CD4-positive, alpha-beta memory T cell (primary cell): ENCODE data around the gene SCFD2. TPM values are rescaled to one million over a fixed set of nuclear protein-coding genes. Genes with fewer than 3 reads are reported as not detected.
"Not testable (repeated sequence)": the region's sequence is repeated elsewhere in the genome, so short reads cannot be mapped to it uniquely, and the experiment has no call there.

ENCODE experiments used
- CTCF ChIA-PET: fragments of 350-600 bp; sonication (Branson Sonifier 250); formaldehyde crosslinking; loops from one replicate; lab custom pipeline; 2021; ENCODE audit warnings: inconsistent platforms; ENCODE audit not compliant: partially characterized antibody; lab: Charles Lee
- POLR2A ChIA-PET: fragments of 350-600 bp; sonication (Branson Sonifier 250); formaldehyde crosslinking; loops from one replicate; lab custom pipeline; 2021; ENCODE audit not compliant: partially characterized antibody; lab: Charles Lee
- DNase-seq, 5 donors: peaks; one replicate each; pipeline versions ENCODE4 v3.0.0 to v3.0.0-alpha.2; 2020 to 2022; ENCODE audit warnings: mixed read lengths in 1 of 5
- H3K27ac ChIP-seq: one replicate; pipeline ENCODE4 v1.7.0; 2013; ENCODE audit warnings: low read depth, low read length
- H3K27me3 ChIP-seq: 2 replicates; pipeline ENCODE4 v1.7.0; 2013; ENCODE audit warnings: mild to moderate bottlenecking, low read length, moderate library complexity; ENCODE audit not compliant: insufficient read depth
- H3K36me3 ChIP-seq: 2 replicates; pipeline ENCODE4 v1.7.0; 2013; ENCODE audit warnings: mild to moderate bottlenecking, low read length, moderate library complexity; ENCODE audit not compliant: insufficient read depth
- H3K4me1 ChIP-seq: 2 replicates; pipeline ENCODE4 v1.7.0; 2013; ENCODE audit warnings: mild to moderate bottlenecking, low read length, moderate library complexity; ENCODE audit not compliant: insufficient read depth
- H3K4me3 ChIP-seq, 2 donors: one replicate each; pipeline ENCODE4 v1.7.0; 2013; ENCODE audit warnings: low read length in 2 of 2, mild to moderate bottlenecking in 1 of 2
- H3K9me3 ChIP-seq, 2 donors: one replicate each; pipeline ENCODE4 v1.7.0; 2013; ENCODE audit warnings: low read length in 2 of 2, control low read depth in 1 of 2; ENCODE audit not compliant: control insufficient read depth in 1 of 2
- H3K27ac Mint-ChIP-seq, 7 donors: one replicate each; pipeline ENCODE4 v1.8.0; 2020 to 2021; ENCODE audit warnings: mixed read lengths in 7 of 7, mild to moderate bottlenecking in 6 of 7, inconsistent platforms in 3 of 7, moderate library complexity in 3 of 7
- H3K27me3 Mint-ChIP-seq, 2 donors: one replicate each; pipeline ENCODE4 v1.8.0; 2020 to 2021; ENCODE audit warnings: mixed read lengths in 2 of 2
- H3K36me3 Mint-ChIP-seq, 2 donors: one replicate each; pipeline ENCODE4 v1.8.0; 2020 to 2021; ENCODE audit warnings: mixed read lengths in 2 of 2, inconsistent platforms in 1 of 2, mild to moderate bottlenecking in 1 of 2
- H3K4me1 Mint-ChIP-seq, 4 donors: one replicate each; pipeline ENCODE4 v1.8.0; 2020 to 2021; ENCODE audit warnings: mixed read lengths in 4 of 4, mild to moderate bottlenecking in 1 of 4
- H3K4me3 Mint-ChIP-seq, 8 donors: one replicate each; pipeline ENCODE4 v1.8.0; 2020 to 2021; ENCODE audit warnings: mixed read lengths in 8 of 8, mild to moderate bottlenecking in 7 of 8, moderate library complexity in 6 of 8, inconsistent platforms in 3 of 8
- H3K9me3 Mint-ChIP-seq, 8 donors: one replicate each; pipeline ENCODE4 v1.8.0; 2020 to 2021; ENCODE audit warnings: mixed read lengths in 8 of 8, mild to moderate bottlenecking in 5 of 8, inconsistent platforms in 3 of 8, moderate library complexity in 1 of 8
- intact Hi-C: fragments of 100-400 bp; cut with micrococcal nuclease; formaldehyde crosslinking; loops from one replicate; pipeline ENCODE4 v1.15.1; 2023
- polyA plus RNA-seq, 2 donors: library from polyadenylated mRNA; unstranded; fragments of 300-500 nt; fragmentation: Illumina TruSeq; gene quantifications; one replicate each; pipeline ENCODE4 v1.2.3, GENCODE V29; 2021
- total RNA-seq, 2 experiments: library from RNA; stranded (reverse); gene quantifications; one replicate each; pipeline ENCODE4 v1.2.3, GENCODE V29; 2021

SCFD2 gene
- total and polyA plus RNA-seq, 4 experiments from 2014 or later, result 12.4 to 21.2 (median 13.5) TPM

- ChIA-PET POLR2A (no interaction called here), CTCF (interaction anchor here (1.6 kb wide), 1 partner anchor 1051 kb away, joined by 5 read pairs; no protein-coding TSS in a partner anchor)
- Mint-ChIP-seq H3K4me1 (peaks cover 0 to 5% (median 2%) of the 10 kb centered on the region in 4 donors), H3K27me3 (no peaks in the 10 kb centered on the region), H3K27ac (no peak overlapping the region), H3K36me3 (peaks cover 32 to 51% of the 10 kb centered on the region in 2 donors), H3K4me3 (no peak overlapping the region), H3K9me3 (peaks cover 0 to 31% (median 23%) of the 10 kb centered on the region in 8 donors)
- no peak overlapping the region for H3K27ac ChIP-seq
- no peaks in the 10 kb centered on the region for H3K27me3 ChIP-seq
- no peak for DNase-seq
- intact Hi-C loops, result no loop called here
- no peaks in the 10 kb centered on the region for H3K9me3 ChIP-seq
- no peaks in the 10 kb centered on the region for H3K4me1 ChIP-seq
- no peak overlapping the region for H3K4me3 ChIP-seq
- no peaks in the 10 kb centered on the region for H3K36me3 ChIP-seq
Measured at GRCh38 chr4:53183754-53184153, 182.1 kb downstream of the SCFD2 start.

GRCh38 chr4:53177751-53178150, 188.1 kb downstream of the SCFD2 start:
- H3K4me3 Mint-ChIP-seq, H3K27me3 ChIP-seq, H3K27me3 Mint-ChIP-seq, CTCF ChIA-PET, H3K4me3 ChIP-seq, POLR2A ChIA-PET, H3K27ac Mint-ChIP-seq, DNase-seq, H3K27ac ChIP-seq, intact Hi-C loops, H3K36me3 ChIP-seq, H3K9me3 ChIP-seq, H3K4me1 ChIP-seq: not testable (repeated sequence)
- H3K36me3 Mint-ChIP-seq, result peaks cover 30 to 58% of the 10 kb centered on the region in 2 donors
- H3K9me3 Mint-ChIP-seq, result peaks cover 2 to 52% (median 31%) of the 10 kb centered on the region in 8 donors
- peaks cover 6 to 23% (median 14%) of the 10 kb centered on the region in 4 donors for H3K4me1 Mint-ChIP-seq

- DNase-seq, result no peak
- Histone ChIP-seq H3K36me3 (no peaks in the 10 kb centered on the region), H3K27me3 (no peaks in the 10 kb centered on the region), H3K27ac (no peak overlapping the region), H3K9me3 (no peaks in the 10 kb centered on the region), H3K4me3 (no peak overlapping the region), H3K4me1 (peaks cover 5% of the 10 kb centered on the region)
- intact Hi-C loops, result no loop called here
- H3K4me3 Mint-ChIP-seq, result no peak overlapping the region
- peaks cover 6 to 22% (median 14%) of the 10 kb centered on the region in 4 donors for H3K4me1 Mint-ChIP-seq
- ChIA-PET CTCF (no interaction called here), POLR2A (no interaction called here)
- no peak overlapping the region for H3K27ac Mint-ChIP-seq
- H3K9me3 Mint-ChIP-seq, result peaks cover 4 to 54% (median 35%) of the 10 kb centered on the region in 8 donors
- H3K27me3 Mint-ChIP-seq, result no peaks in the 10 kb centered on the region
- H3K36me3 Mint-ChIP-seq, result peaks cover 40 to 58% of the 10 kb centered on the region in 2 donors
Measured at GRCh38 chr4:53175640-53176039, 190.2 kb downstream of the SCFD2 start.

GRCh38 chr4:53174823-53175222, 191.0 kb downstream of the SCFD2 start:
- no peak overlapping the region for H3K27ac Mint-ChIP-seq
- H3K4me1 Mint-ChIP-seq, result peaks cover 6 to 17% (median 13%) of the 10 kb centered on the region in 4 donors
- peak overlapping the region in 2 of 8 donors; percentile 2 to 11 for H3K4me3 Mint-ChIP-seq
- H3K9me3 Mint-ChIP-seq, result peaks cover 4 to 46% (median 28%) of the 10 kb centered on the region in 8 donors
- intact Hi-C loops, result no loop called here
- no peak for DNase-seq
- Histone ChIP-seq H3K27me3 (no peaks in the 10 kb centered on the region), H3K4me1 (peaks cover 5% of the 10 kb centered on the region), H3K36me3 (no peaks in the 10 kb centered on the region), H3K4me3 (no peak overlapping the region), H3K9me3 (no peaks in the 10 kb centered on the region), H3K27ac (no peak overlapping the region)
- H3K27me3 Mint-ChIP-seq, result no peaks in the 10 kb centered on the region
- peaks cover 35 to 50% of the 10 kb centered on the region in 2 donors for H3K36me3 Mint-ChIP-seq
- ChIA-PET POLR2A (no interaction called here), CTCF (no interaction called here)

GRCh38 chr4:53173576-53173975, 192.3 kb downstream of the SCFD2 start:
- CTCF ChIA-PET, result no interaction called here
- H3K9me3 ChIP-seq, result no peaks in the 10 kb centered on the region
- H3K36me3 ChIP-seq, result no peaks in the 10 kb centered on the region
- Mint-ChIP-seq H3K27ac (no peak overlapping the region), H3K4me3 (peak overlapping the region in 1 of 8 donors; percentile 39), H3K27me3 (no peaks in the 10 kb centered on the region), H3K4me1 (peaks cover 6 to 17% (median 14%) of the 10 kb centered on the region in 4 donors), H3K9me3 (peaks cover 4 to 36% (median 18%) of the 10 kb centered on the region in 8 donors), H3K36me3 (peaks cover 28 to 43% of the 10 kb centered on the region in 2 donors)
- H3K4me3 ChIP-seq, result no peak overlapping the region
- POLR2A ChIA-PET, result no interaction called here
- no peak for DNase-seq
- peaks cover 5% of the 10 kb centered on the region for H3K4me1 ChIP-seq
- no peak overlapping the region for H3K27ac ChIP-seq
- intact Hi-C loops, result no loop called here
- no peaks in the 10 kb centered on the region for H3K27me3 ChIP-seq

GRCh38 chr4:53171797-53172196, 194.1 kb downstream of the SCFD2 start:
- Mint-ChIP-seq H3K27me3 (no peaks in the 10 kb centered on the region), H3K9me3 (peaks cover 4 to 23% (median 8%) of the 10 kb centered on the region in 8 donors), H3K4me3 (no peak overlapping the region), H3K27ac (no peak overlapping the region), H3K4me1 (peaks cover 6 to 12% (median 11%) of the 10 kb centered on the region in 4 donors), H3K36me3 (peaks cover 23 to 34% of the 10 kb centered on the region in 2 donors)
- intact Hi-C loops, result no loop called here
- POLR2A ChIA-PET, result no interaction called here
- Histone ChIP-seq H3K9me3 (no peaks in the 10 kb centered on the region), H3K4me3 (no peak overlapping the region), H3K4me1 (peaks cover 5% of the 10 kb centered on the region), H3K27me3 (no peaks in the 10 kb centered on the region), H3K36me3 (no peaks in the 10 kb centered on the region), H3K27ac (no peak overlapping the region)
- CTCF ChIA-PET, result no interaction called here
- DNase-seq, result no peak

- intact Hi-C loops, result no loop called here
- Mint-ChIP-seq H3K4me1 (peaks cover 6 to 11% (median 10%) of the 10 kb centered on the region in 4 donors), H3K9me3 (peaks cover 4 to 22% (median 10%) of the 10 kb centered on the region in 8 donors), H3K4me3 (no peak overlapping the region), H3K27me3 (no peaks in the 10 kb centered on the region), H3K27ac (no peak overlapping the region), H3K36me3 (peaks cover 30 to 50% of the 10 kb centered on the region in 2 donors)
- Histone ChIP-seq H3K36me3 (no peaks in the 10 kb centered on the region), H3K9me3 (no peaks in the 10 kb centered on the region), H3K4me1 (peaks cover 5% of the 10 kb centered on the region), H3K27ac (no peak overlapping the region), H3K27me3 (no peaks in the 10 kb centered on the region), H3K4me3 (no peak overlapping the region)
- DNase-seq, result no peak
- ChIA-PET POLR2A (no interaction called here), CTCF (no interaction called here)
Measured at GRCh38 chr4:53169695-53170617, 195.9 kb downstream of the SCFD2 start.
